ENCODE data around the gene MRPL24.

- TF ChIP-seq CTCF (IDR thresholded peaks at IDR 0.05; ENCODE audit: insufficient read depth, low read length) = no peak
- TF ChIP-seq POLR2AphosphoS5 (IDR thresholded peaks at IDR 0.05; ENCODE audit: low read depth) = no peak
- TF ChIP-seq REST (IDR thresholded peaks at IDR 0.05; ENCODE audit: insufficient replicate concordance, low read depth) = no peak
- no peak for TF ChIP-seq SPI1 (IDR thresholded peaks at IDR 0.05; ENCODE audit: borderline replicate concordance, low read depth)
- TF ChIP-seq GABPA (IDR thresholded peaks at IDR 0.05; ENCODE audit: low read depth) = peak; percentile 86
These were observed 12.8 kb downstream of the MRPL24 start, which contains the start of gene METTL25B for GRCh38 chr1:156727926-156728598.

All from HL-60 (cell line).